Astrocyte (in vitro differentiated cells and primary cell): Measurements from ENCODE around the gene SPOCK1. TPM values are rescaled to one million over a fixed set of nuclear protein-coding genes. Genes with fewer than 3 reads are reported as not detected.

Experiments used
- DNase-seq: peaks from one replicate; pipeline ENCODE4 v3.0.0-alpha.2; 2010; ENCODE audit warnings: low read depth
- FAIRE-seq: peaks from 2 replicates; lab custom pipeline; 2011; peaks lifted over from hg19 to GRCh38; lab: Jason Lieb, UNC
- H2AFZ ChIP-seq: 2 replicates; pipeline ENCODE4 v1.6.0; 2012; ENCODE audit warnings: low read depth, low read length, inconsistent platforms
- H3K27ac ChIP-seq: 2 replicates; pipeline ENCODE4 v1.5.1; 2011; ENCODE audit warnings: low read depth, low read length, inconsistent platforms
- H3K27me3 ChIP-seq: 2 replicates; pipeline ENCODE4 v1.6.0; 2011; ENCODE audit warnings: low read length, inconsistent platforms; ENCODE audit not compliant: insufficient read depth
- H3K36me3 ChIP-seq: 2 replicates; pipeline ENCODE4 v1.5.1; 2011; ENCODE audit warnings: low read length, inconsistent platforms; ENCODE audit not compliant: insufficient read depth
- H3K4me1 ChIP-seq: 2 replicates; pipeline ENCODE4 v1.5.1; 2011; ENCODE audit warnings: low read length, inconsistent platforms; ENCODE audit not compliant: insufficient read depth
- H3K4me2 ChIP-seq: 2 replicates; pipeline ENCODE4 v1.6.0; 2012; ENCODE audit warnings: low read length, inconsistent platforms
- H3K4me3 ChIP-seq: 2 replicates; pipeline ENCODE4 v1.5.1; 2011; ENCODE audit warnings: low read depth, mild to moderate bottlenecking, low read length, inconsistent platforms; ENCODE audit not compliant: insufficient read depth
- H3K79me2 ChIP-seq: 2 replicates; pipeline ENCODE4 v1.6.0; 2012; ENCODE audit warnings: mild to moderate bottlenecking, low read length, inconsistent platforms; ENCODE audit not compliant: insufficient read depth
- H3K9ac ChIP-seq: 2 replicates; pipeline ENCODE4 v1.6.0; 2012; ENCODE audit warnings: mild to moderate bottlenecking, low read length, inconsistent platforms
- H3K9me3 ChIP-seq: 2 replicates; pipeline ENCODE4 v1.5.1; 2012; ENCODE audit warnings: low read depth, mild to moderate bottlenecking, low read length, inconsistent platforms; ENCODE audit not compliant: insufficient read depth
- H4K20me1 ChIP-seq: 2 replicates; pipeline ENCODE4 v1.6.0; 2012; ENCODE audit warnings: low read length, inconsistent platforms; ENCODE audit not compliant: insufficient read depth
- H3K27ac Mint-ChIP-seq: one replicate; pipeline ENCODE4 v1.8.0; 2021; ENCODE audit warnings: mild to moderate bottlenecking, mixed read lengths; ENCODE audit not compliant: unreplicated experiment
- H3K27me3 Mint-ChIP-seq: one replicate; pipeline ENCODE4 v1.8.0; 2021; ENCODE audit warnings: low read depth, mixed read lengths; ENCODE audit not compliant: unreplicated experiment
- H3K36me3 Mint-ChIP-seq: one replicate; pipeline ENCODE4 v1.8.0; 2021; ENCODE audit warnings: low read depth, mixed read lengths; ENCODE audit not compliant: unreplicated experiment
- H3K4me1 Mint-ChIP-seq: one replicate; pipeline ENCODE4 v1.8.0; 2021; ENCODE audit warnings: low read depth, mixed read lengths; ENCODE audit not compliant: unreplicated experiment
- H3K4me3 Mint-ChIP-seq: one replicate; pipeline ENCODE4 v1.8.0; 2021; ENCODE audit warnings: mild to moderate bottlenecking, moderate library complexity, mixed read lengths; ENCODE audit not compliant: unreplicated experiment
- H3K9me3 Mint-ChIP-seq: one replicate; pipeline ENCODE4 v1.8.0; 2021; ENCODE audit warnings: mild to moderate bottlenecking, mixed read lengths; ENCODE audit not compliant: unreplicated experiment
- EZH2 ChIP-seq: IDR thresholded peaks from 2 replicates; pipeline ENCODE4 v1.6.1; 2012; ENCODE audit warnings: mild to moderate bottlenecking, low read length, inconsistent platforms; ENCODE audit not compliant: insufficient read depth
- total RNA-seq: library from RNA; stranded (reverse); gene quantifications from 2 replicates; pipeline ENCODE4 v1.2.1, GENCODE V29; 2021
- TF ChIP-seq, protein P1 (sequence below): IDR thresholded peaks from 2 replicates; pipeline ENCODE4 v1.5.1; 2011; ENCODE audit warnings: low read depth, mild to moderate bottlenecking, inconsistent platforms, low read length, moderate library complexity; ENCODE audit not compliant: insufficient read depth

The SPOCK1 gene
- total RNA-seq, 1 donor from 2014 or later, result 53.5 TPM

DNA sequence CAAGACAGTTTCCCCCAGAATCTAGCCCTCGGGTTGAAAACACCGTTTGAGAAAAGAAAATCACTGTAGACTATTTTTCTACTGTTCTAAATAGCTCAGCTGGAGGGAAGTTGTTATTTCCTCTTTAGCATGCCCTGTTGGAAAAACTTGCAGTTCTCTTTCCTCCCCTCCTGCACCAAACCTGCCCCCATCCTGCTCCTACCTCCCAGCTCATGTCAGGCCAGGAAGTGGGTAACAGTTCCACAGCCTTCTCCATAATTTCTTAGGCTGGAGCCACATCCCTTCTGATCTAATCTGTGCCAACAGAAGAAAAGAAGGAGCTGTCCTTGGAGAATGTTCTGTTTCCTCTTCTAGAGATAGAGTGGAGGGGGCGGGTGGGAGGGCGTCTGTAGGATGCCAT is 437.7 kb downstream of the SPOCK1 start:
- Histone ChIP-seq H3K27me3 (no peaks in the 10 kb centered on the region), H3K36me3 (no peaks in the 10 kb centered on the region), H4K20me1 (no peaks in the 10 kb centered on the region), H3K79me2 (no peaks in the 10 kb centered on the region), H3K4me2 (no peak overlapping the region), H3K9me3 (no peaks in the 10 kb centered on the region), H3K9ac (no peak overlapping the region), H3K27ac (no peak overlapping the region), H3K4me1 (no peaks in the 10 kb centered on the region), H3K4me3 (no peak overlapping the region), H2AFZ (no peak overlapping the region)
- Mint-ChIP-seq H3K4me3 (no peak overlapping the region), H3K36me3 (peaks cover 2% of the 10 kb centered on the region), H3K9me3 (peaks cover 3% of the 10 kb centered on the region), H3K4me1 (no peaks in the 10 kb centered on the region), H3K27ac (no peak overlapping the region), H3K27me3 (peaks cover 2% of the 10 kb centered on the region)
- no peak for FAIRE-seq
- TF ChIP-seq, protein P1, sequence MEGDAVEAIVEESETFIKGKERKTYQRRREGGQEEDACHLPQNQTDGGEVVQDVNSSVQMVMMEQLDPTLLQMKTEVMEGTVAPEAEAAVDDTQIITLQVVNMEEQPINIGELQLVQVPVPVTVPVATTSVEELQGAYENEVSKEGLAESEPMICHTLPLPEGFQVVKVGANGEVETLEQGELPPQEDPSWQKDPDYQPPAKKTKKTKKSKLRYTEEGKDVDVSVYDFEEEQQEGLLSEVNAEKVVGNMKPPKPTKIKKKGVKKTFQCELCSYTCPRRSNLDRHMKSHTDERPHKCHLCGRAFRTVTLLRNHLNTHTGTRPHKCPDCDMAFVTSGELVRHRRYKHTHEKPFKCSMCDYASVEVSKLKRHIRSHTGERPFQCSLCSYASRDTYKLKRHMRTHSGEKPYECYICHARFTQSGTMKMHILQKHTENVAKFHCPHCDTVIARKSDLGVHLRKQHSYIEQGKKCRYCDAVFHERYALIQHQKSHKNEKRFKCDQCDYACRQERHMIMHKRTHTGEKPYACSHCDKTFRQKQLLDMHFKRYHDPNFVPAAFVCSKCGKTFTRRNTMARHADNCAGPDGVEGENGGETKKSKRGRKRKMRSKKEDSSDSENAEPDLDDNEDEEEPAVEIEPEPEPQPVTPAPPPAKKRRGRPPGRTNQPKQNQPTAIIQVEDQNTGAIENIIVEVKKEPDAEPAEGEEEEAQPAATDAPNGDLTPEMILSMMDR, result no peak
- TF ChIP-seq EZH2, result no peak
- no peak for DNase-seq

DNA sequence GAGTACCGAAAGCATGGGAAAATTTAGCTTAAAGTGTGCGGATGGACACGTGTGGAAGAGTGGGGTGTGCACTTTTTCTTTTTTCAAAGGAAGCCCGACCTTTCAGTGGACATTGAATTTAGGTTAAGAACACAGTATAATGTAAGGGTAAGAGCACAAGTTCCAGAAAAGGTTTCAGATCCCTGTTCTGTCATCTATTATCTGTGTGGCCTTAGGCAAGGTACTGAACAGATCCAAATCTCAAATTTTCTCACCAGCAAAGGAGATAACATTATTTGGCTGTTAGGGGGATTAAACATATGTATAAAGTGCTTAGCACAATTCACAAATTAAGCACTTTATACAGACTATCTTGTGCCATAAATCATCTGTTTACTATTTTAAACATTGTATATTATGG is 441.0 kb downstream of the SPOCK1 start:
- Histone ChIP-seq H3K79me2 (no peaks in the 10 kb centered on the region), H2AFZ (no peak overlapping the region), H3K36me3 (no peaks in the 10 kb centered on the region), H3K27ac (no peak overlapping the region), H4K20me1 (no peaks in the 10 kb centered on the region), H3K9me3 (no peaks in the 10 kb centered on the region), H3K27me3 (no peaks in the 10 kb centered on the region), H3K9ac (no peak overlapping the region), H3K4me1 (no peaks in the 10 kb centered on the region), H3K4me3 (no peak overlapping the region), H3K4me2 (no peak overlapping the region)
- FAIRE-seq, result no peak
- DNase-seq, result no peak
- Mint-ChIP-seq H3K4me3 (no peak overlapping the region), H3K27ac (no peak overlapping the region), H3K36me3 (no peaks in the 10 kb centered on the region), H3K4me1 (no peaks in the 10 kb centered on the region), H3K9me3 (peaks cover 7% of the 10 kb centered on the region), H3K27me3 (peaks cover 2% of the 10 kb centered on the region)
- TF ChIP-seq, protein P1, result no peak
- TF ChIP-seq EZH2, result no peak

DNA sequence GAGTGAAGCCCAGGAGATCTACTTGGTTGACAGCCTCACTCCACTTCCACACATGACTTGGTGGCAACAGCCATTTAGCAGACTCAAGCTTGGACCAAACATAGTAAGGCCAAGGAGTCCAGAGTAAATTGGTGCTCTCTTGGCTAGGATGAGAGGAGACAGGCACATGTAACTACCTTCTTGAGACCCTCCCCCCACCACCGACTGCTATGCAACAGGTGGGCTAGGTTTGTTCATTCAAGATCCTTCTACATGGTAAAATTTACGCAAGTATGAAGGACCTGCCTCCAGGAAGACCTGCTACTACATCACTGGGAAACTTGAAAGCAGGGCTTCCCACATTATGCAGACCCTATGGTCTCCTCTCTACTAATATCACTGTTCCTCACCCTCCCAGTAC is 442.4 kb downstream of the SPOCK1 start:
- TF ChIP-seq EZH2, result no peak
- TF ChIP-seq, protein P1, result no peak

More for the DNA sequence above, 442.4 kb downstream of the SPOCK1 start:
- H3K27ac Mint-ChIP-seq, result no peak overlapping the region
- FAIRE-seq, result no peak
- Histone ChIP-seq H3K9me3 (no peaks in the 10 kb centered on the region), H4K20me1 (no peaks in the 10 kb centered on the region), H3K27ac (no peak overlapping the region), H3K4me3 (no peak overlapping the region), H3K36me3 (no peaks in the 10 kb centered on the region), H2AFZ (no peak overlapping the region), H3K79me2 (no peaks in the 10 kb centered on the region), H3K4me1 (no peaks in the 10 kb centered on the region), H3K4me2 (no peak overlapping the region), H3K27me3 (no peaks in the 10 kb centered on the region), H3K9ac (no peak overlapping the region)
- peaks cover 4% of the 10 kb centered on the region for H3K9me3 Mint-ChIP-seq
- H3K4me1 Mint-ChIP-seq, result no peaks in the 10 kb centered on the region
- no peak for DNase-seq
- no peak overlapping the region for H3K4me3 Mint-ChIP-seq
- H3K36me3 Mint-ChIP-seq, result no peaks in the 10 kb centered on the region
- peaks cover 2% of the 10 kb centered on the region for H3K27me3 Mint-ChIP-seq
